ENCODE measurements around the gene CRAT. TPM values are rescaled to one million over a fixed set of nuclear protein-coding genes. Genes with fewer than 3 reads are reported as not detected.

Gene CRAT
- total and polyA plus RNA-seq, 2 experiments from 2014 or later = 4.6 to 9.9 TPM

DNA sequence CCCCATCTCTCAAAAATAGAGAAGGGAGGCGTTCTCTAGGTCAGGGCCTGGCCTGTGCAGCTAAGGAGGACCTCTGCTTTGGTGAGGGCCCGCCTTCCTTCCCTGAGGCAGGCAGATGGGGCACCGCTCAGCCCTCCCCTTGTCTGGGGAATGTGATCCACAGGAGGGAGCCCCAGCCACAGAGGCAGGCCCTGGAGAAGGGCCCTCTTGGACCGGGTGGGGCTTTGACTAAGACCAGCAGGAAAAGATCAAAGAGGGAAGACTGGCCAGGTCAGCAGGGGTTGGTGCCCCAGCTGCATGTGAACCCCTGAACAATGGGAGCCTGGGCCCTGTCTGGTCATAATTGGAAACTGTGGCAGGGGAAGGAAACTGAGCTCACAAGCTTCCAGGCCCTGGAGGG is 22.5 kb upstream of the CRAT start (continued):
- TF ChIP-seq, protein P1, sequence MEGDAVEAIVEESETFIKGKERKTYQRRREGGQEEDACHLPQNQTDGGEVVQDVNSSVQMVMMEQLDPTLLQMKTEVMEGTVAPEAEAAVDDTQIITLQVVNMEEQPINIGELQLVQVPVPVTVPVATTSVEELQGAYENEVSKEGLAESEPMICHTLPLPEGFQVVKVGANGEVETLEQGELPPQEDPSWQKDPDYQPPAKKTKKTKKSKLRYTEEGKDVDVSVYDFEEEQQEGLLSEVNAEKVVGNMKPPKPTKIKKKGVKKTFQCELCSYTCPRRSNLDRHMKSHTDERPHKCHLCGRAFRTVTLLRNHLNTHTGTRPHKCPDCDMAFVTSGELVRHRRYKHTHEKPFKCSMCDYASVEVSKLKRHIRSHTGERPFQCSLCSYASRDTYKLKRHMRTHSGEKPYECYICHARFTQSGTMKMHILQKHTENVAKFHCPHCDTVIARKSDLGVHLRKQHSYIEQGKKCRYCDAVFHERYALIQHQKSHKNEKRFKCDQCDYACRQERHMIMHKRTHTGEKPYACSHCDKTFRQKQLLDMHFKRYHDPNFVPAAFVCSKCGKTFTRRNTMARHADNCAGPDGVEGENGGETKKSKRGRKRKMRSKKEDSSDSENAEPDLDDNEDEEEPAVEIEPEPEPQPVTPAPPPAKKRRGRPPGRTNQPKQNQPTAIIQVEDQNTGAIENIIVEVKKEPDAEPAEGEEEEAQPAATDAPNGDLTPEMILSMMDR (conservative IDR thresholded peaks at IDR 0.05; ENCODE audit: low read depth in 2 of 2) = no peak
- TF ChIP-seq POLR2AphosphoS5 (IDR thresholded peaks at IDR 0.05; ENCODE audit: low read depth) = no peak
- TF ChIP-seq, protein P2, sequence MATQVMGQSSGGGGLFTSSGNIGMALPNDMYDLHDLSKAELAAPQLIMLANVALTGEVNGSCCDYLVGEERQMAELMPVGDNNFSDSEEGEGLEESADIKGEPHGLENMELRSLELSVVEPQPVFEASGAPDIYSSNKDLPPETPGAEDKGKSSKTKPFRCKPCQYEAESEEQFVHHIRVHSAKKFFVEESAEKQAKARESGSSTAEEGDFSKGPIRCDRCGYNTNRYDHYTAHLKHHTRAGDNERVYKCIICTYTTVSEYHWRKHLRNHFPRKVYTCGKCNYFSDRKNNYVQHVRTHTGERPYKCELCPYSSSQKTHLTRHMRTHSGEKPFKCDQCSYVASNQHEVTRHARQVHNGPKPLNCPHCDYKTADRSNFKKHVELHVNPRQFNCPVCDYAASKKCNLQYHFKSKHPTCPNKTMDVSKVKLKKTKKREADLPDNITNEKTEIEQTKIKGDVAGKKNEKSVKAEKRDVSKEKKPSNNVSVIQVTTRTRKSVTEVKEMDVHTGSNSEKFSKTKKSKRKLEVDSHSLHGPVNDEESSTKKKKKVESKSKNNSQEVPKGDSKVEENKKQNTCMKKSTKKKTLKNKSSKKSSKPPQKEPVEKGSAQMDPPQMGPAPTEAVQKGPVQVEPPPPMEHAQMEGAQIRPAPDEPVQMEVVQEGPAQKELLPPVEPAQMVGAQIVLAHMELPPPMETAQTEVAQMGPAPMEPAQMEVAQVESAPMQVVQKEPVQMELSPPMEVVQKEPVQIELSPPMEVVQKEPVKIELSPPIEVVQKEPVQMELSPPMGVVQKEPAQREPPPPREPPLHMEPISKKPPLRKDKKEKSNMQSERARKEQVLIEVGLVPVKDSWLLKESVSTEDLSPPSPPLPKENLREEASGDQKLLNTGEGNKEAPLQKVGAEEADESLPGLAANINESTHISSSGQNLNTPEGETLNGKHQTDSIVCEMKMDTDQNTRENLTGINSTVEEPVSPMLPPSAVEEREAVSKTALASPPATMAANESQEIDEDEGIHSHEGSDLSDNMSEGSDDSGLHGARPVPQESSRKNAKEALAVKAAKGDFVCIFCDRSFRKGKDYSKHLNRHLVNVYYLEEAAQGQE (IDR thresholded peaks at IDR 0.05; ENCODE audit: unreplicated experiment) = no peak
- TF ChIP-seq EZH2phosphoT487 (IDR thresholded peaks at IDR 0.05; ENCODE audit: unreplicated experiment) = no peak
- no peak for TF ChIP-seq ZNF114 (CRISPR knock-in tag; IDR thresholded peaks at IDR 0.05)
- TF ChIP-seq ZNF331 (CRISPR knock-in tag; IDR thresholded peaks at IDR 0.05; ENCODE audit: low read depth) = no peak
- no peak for TF ChIP-seq EZH2 (IDR thresholded peaks at IDR 0.05; ENCODE audit: low read depth, unreplicated experiment)

DNA sequence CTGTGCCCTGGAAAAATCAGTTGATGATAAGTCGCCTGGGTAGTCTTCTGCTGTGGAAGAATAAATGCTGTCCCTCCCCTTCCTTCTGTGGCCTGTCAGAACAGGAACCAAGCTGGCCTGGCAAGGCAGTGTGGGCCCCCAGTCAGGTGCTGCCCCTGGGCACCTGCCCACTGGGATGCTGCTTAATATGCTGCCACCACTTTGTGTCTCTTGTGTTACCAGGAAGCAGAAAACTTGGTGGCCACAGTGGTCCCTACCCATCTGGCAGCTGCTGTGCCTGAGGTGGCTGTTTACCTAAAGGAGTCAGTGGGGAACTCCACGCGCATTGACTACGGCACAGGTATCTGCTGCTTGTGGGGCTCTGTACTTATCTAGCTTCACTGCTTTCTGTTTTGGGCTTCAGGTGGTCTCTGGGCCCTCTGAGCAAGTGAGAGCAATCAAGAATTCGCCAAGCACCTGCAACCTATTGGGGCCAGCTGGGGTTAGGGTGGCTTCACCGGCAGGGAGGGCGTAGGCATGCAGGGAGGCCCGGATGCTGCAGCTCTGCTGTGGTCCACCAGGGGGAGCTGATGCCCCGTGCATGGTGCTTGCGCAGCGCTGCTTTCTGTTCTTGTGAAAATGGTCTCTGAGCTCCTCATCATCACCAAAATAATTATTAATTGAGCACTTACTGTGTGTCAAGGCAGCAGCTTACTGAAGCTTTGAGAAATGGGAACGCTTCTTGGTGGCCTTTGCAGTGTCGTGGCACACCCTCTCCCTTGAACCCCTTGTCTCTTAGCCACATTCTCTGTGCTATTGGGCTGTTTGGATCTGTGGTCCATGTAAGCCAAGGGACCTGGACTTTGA is 20.9 kb upstream of the CRAT start:
- Histone ChIP-seq H3K27me3 (ENCODE audit: insufficient read depth) (no peaks in the 10 kb centered on the region), H3K4me2 (no peak overlapping the region), H2AFZ (no peak overlapping the region), H3K27ac (ENCODE audit: low read depth) (no peak overlapping the region), H3K4me3 (no peak overlapping the region), H3K9me2 (ENCODE audit: insufficient read depth) (no peaks in the 10 kb centered on the region), H3K36me3 (ENCODE audit: insufficient read depth) (peaks cover 17% of the 10 kb centered on the region; the same call in 1 of the 2 replicates), H3K4me1 (ENCODE audit: insufficient read depth) (peaks cover 11% of the 10 kb centered on the region), H3F3A (replicated peaks; ENCODE audit: low read depth) (peaks cover 10% of the 10 kb centered on the region; the same call in 1 of the 2 replicates), H4K20me1 (replicated peaks; ENCODE audit: insufficient read depth) (0 out of 2 replicates have a peak, but pooled peaks cover 2% of the 10 kb centered on the region), H3K79me2 (replicated peaks; ENCODE audit: insufficient read depth) (0 out of 2 replicates have a peak, but pooled peaks cover 9% of the 10 kb centered on the region)
- Mint-ChIP-seq H3K4me1 (peaks cover 18% of the 10 kb centered on the region), H3K36me3 (ENCODE audit: low read depth) (peaks cover 62% of the 10 kb centered on the region), H3K4me3 (no peak overlapping the region), H3K27me3 (ENCODE audit: insufficient read depth, low read depth, poor library complexity) (peaks cover 6% of the 10 kb centered on the region), H3K9me3 (no peaks in the 10 kb centered on the region), H3K27ac (no peak overlapping the region)
- ATAC-seq = peak; percentile 78
- DNase-seq (ENCODE audit: low spot score) = peak; percentile 88
- TF ChIP-seq EZH2 (IDR thresholded peaks at IDR 0.05; ENCODE audit: low read depth, unreplicated experiment) (no peak), CREB1 (CRISPR knock-in tag; IDR thresholded peaks at IDR 0.05; ENCODE audit: low read depth) (no peak), ZNF114 (CRISPR knock-in tag; IDR thresholded peaks at IDR 0.05) (no peak), STAT1 (IDR thresholded peaks at IDR 0.05; ENCODE audit: unreplicated experiment) (no peak)
- TF ChIP-seq, protein P2 (IDR thresholded peaks at IDR 0.05; ENCODE audit: unreplicated experiment) = no peak
- TF ChIP-seq, protein P1 (conservative IDR thresholded peaks at IDR 0.05; ENCODE audit: low read depth in 2 of 2) = peak; percentile 96 to 99

Measured in GM23338 (cell line).